NCI-H2107 treated with DMSO at 0.1 percent for 48 hours (cell line): Measurements from ENCODE around the gene MTPN.

Experiments
- DNase-seq: peaks from one replicate; lab custom pipeline; 2025; ENCODE audit not compliant: unreplicated experiment; lab: John Stamatoyannopoulos, UW

Gene MTPN

GRCh38 chr7:135929249-135929648 lies 47.9 kb downstream of the MTPN start:
- no peak for DNase-seq

- no peak for DNase-seq
Observed at GRCh38 chr7:135928136-135928535, 49.0 kb downstream of the MTPN start.

- no peak for DNase-seq
Observed at GRCh38 chr7:135925210-135925609, 51.9 kb downstream of the MTPN start.

- DNase-seq: no peak
Observed at GRCh38 chr7:135924302-135924701, 52.9 kb downstream of the MTPN start.

- no peak for DNase-seq
Observed at GRCh38 chr7:135922263-135922662, 54.9 kb downstream of the MTPN start.

GRCh38 chr7:135920478-135920877 lies 56.7 kb downstream of the MTPN start:
- no peak for DNase-seq

GRCh38 chr7:135919071-135919841 lies 57.9 kb downstream of the MTPN start:
- DNase-seq: peak; percentile 85

GRCh38 chr7:135918134-135918533 lies 59.0 kb downstream of the MTPN start:
- no peak for DNase-seq

- no peak for DNase-seq
Observed at GRCh38 chr7:135917721-135918120, 59.4 kb downstream of the MTPN start.

GRCh38 chr7:135914346-135914745 lies 62.8 kb downstream of the MTPN start:
- DNase-seq: no peak

- DNase-seq: no peak
Observed at GRCh38 chr7:135913404-135913803, 63.8 kb downstream of the MTPN start.

- DNase-seq: no peak
Observed at GRCh38 chr7:135911099-135911498, 66.1 kb downstream of the MTPN start.

GRCh38 chr7:135910393-135911036 lies 66.6 kb downstream of the MTPN start:
- DNase-seq: no peak

- no peak for DNase-seq
Observed at GRCh38 chr7:135905858-135906257, 71.3 kb downstream of the MTPN start.

- no peak for DNase-seq
Observed at GRCh38 chr7:135905355-135905754, 71.8 kb downstream of the MTPN start.

GRCh38 chr7:135904282-135904681 lies 72.9 kb downstream of the MTPN start:
- DNase-seq: no peak

GRCh38 chr7:135901585-135902540 lies 75.3 kb downstream of the MTPN start:
- peak; percentile 39 for DNase-seq

GRCh38 chr7:135900065-135900546 lies 77.1 kb downstream of the MTPN start:
- DNase-seq: no peak

GRCh38 chr7:135899458-135900064 lies 77.6 kb downstream of the MTPN start:
- DNase-seq: no peak

GRCh38 chr7:135898226-135898625 lies 78.9 kb downstream of the MTPN start:
- no peak for DNase-seq

- DNase-seq: no peak
Observed at GRCh38 chr7:135894816-135895215, 82.3 kb downstream of the MTPN start.
